GM08714 (cell line): ENCODE measurements around the gene CEACAM16.
"Not testable (repeated sequence)": the region's sequence is repeated elsewhere in the genome, so short reads cannot be mapped to it uniquely, and the experiment has no call there.

Source experiments
- H3K4me3 ChIP-seq: fragments of 200-500 bp; sonication (Bioruptor generic); 2 replicates; pipeline ENCODE4 v1.5.1; 2014; ENCODE audit warnings: mild to moderate bottlenecking, low read length, inconsistent platforms
- ZNF274 ChIP-seq: IDR thresholded peaks from 2 replicates; pipeline ENCODE4 v1.6.1; 2012; ENCODE audit warnings: mild to moderate bottlenecking, low read depth, low read length

The CEACAM16 gene

GRCh38 chr19:44666852-44667556, 31.9 kb upstream of the CEACAM16 start:
- no peak for TF ChIP-seq ZNF274
- no peak overlapping the region for H3K4me3 ChIP-seq

- no peak for TF ChIP-seq ZNF274
- H3K4me3 ChIP-seq: no peak overlapping the region
These were observed 29.8 kb upstream of the CEACAM16 start for GRCh38 chr19:44668985-44669764.

GRCh38 chr19:44670027-44670426, 28.9 kb upstream of the CEACAM16 start:
- not testable (repeated sequence) for H3K4me3 ChIP-seq

GRCh38 chr19:44671400-44671799, 27.6 kb upstream of the CEACAM16 start, which contains the start of gene CEACAM19:
Gene CEACAM19 (plus strand): TSS chr19:44671482. CDS start chr19:44671932, 450 bp downstream.
- TF ChIP-seq ZNF274: no peak

GRCh38 chr19:44672226-44672625, 26.7 kb upstream of the CEACAM16 start:
- no peak overlapping the region for H3K4me3 ChIP-seq
- TF ChIP-seq ZNF274: no peak

More at GRCh38 chr19:44671400-44671799, 27.6 kb upstream of the CEACAM16 start, which contains the start of gene CEACAM19:
- no peak within 1 kb of the TSS for H3K4me3 ChIP-seq

- no peak for TF ChIP-seq ZNF274
These were observed 25.4 kb upstream of the CEACAM16 start for GRCh38 chr19:44673510-44673909.

GRCh38 chr19:44675521-44675920, 23.4 kb upstream of the CEACAM16 start:
- H3K4me3 ChIP-seq: no peak overlapping the region
- TF ChIP-seq ZNF274: no peak

More at GRCh38 chr19:44673510-44673909, 25.4 kb upstream of the CEACAM16 start:
- H3K4me3 ChIP-seq: no peak overlapping the region

GRCh38 chr19:44677019-44677811, 21.7 kb upstream of the CEACAM16 start:
- no peak for TF ChIP-seq ZNF274
- H3K4me3 ChIP-seq: no peak overlapping the region

GRCh38 chr19:44680536-44680935, 18.4 kb upstream of the CEACAM16 start:
- H3K4me3 ChIP-seq: no peak overlapping the region
- no peak for TF ChIP-seq ZNF274

GRCh38 chr19:44681992-44682790, 16.8 kb upstream of the CEACAM16 start:
- TF ChIP-seq ZNF274: no peak
- no peak overlapping the region for H3K4me3 ChIP-seq

GRCh38 chr19:44682807-44683206, 16.1 kb upstream of the CEACAM16 start:
- no peak overlapping the region for H3K4me3 ChIP-seq
- no peak for TF ChIP-seq ZNF274

GRCh38 chr19:44683434-44684210, 15.3 kb upstream of the CEACAM16 start:
- TF ChIP-seq ZNF274: no peak
- H3K4me3 ChIP-seq: no peak overlapping the region

- H3K4me3 ChIP-seq: not testable (repeated sequence)
These were observed 14.6 kb upstream of the CEACAM16 start for GRCh38 chr19:44684396-44684795.
